Measurements from ENCODE around the gene EEFSEC.

EEFSEC gene

DNA sequence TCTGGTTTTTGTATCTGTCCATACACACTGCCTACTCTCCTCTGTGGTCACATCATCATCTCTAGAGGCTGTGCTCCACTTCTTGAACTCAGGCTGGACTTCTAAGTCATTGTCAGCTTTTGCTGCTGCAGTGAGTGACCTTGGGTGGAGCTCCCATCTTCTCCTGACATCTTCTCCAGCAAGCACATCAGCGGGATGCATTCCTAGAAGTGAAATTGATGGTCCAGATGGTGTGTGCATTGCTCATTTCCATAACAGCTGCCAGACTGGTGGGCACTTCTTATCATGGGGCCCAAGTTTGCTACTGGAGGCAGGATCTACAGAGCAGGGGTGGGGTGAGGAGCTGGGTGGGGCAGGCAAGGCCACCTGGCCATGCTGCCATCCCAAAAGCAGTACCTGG lies 203.5 kb downstream of the EEFSEC start:
- no peak for DNase-seq

- no peak for DNase-seq
Observed at GRCh38 chr3:128357538-128357937, 204.3 kb downstream of the EEFSEC start.

DNA sequence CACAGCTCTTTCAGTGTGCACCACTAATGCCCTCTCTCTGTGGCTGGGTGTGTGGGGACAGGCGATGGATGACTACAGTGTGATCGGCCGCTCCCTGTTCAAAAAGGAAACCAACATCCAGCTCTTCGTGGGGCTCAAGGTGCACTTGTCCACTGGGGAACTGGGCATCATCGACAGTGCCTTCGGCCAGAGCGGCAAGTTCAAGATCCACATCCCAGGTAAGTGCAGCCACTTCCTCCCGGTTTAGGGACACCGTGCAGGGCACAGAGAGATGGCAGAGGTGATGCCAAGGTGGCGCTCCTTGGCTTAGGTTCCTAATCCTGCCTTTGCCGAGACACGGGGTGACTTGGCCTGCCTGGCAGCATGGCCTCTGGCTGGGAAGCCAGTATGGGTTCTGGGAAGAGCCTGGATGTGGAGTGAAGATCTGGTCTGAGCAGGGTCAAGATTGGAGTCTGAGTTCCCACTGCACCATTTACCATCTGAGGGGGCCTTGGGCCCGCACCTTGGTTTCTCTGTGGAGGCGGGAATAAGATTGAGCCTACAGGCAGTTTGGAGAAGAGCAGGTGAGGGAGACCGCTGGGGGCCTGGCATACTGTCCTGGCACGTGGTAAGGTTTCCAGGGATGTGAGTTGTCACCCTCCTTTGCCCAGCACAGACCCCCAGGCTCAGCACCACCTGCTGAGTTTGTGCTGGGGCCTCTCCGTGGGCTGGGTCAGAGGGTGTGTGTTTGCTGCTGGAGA lies 205.0 kb downstream of the EEFSEC start:
- DNase-seq = no peak

DNA sequence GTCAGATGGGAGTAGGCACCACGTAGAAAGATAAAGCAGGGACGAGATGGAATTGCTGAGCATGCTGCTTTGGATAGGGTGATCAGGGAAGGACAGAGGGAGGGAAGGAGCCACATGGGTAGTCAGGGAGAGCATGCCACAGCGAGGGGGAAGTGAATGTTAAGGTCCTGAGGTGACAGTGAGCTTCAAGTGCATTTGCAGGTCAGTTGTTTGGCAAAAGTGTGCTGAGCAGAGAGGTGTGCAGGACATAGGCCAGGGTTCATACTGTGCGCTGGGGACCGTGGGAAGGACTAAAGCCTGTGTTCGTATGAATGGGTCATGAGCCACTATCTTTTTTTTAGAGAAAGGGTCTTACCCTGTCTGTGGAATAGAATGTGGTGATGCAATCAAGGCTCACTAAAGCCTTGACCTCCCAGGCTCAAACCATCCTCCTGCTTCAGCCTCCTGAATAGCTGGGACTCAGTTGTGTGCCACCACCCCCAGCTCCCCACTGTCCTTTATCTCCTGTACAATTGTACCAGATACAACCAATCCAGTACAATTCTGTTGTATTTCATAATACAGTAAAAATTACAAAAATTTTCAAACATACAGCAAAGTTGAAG lies 205.9 kb downstream of the EEFSEC start:
- no peak for DNase-seq

DNA sequence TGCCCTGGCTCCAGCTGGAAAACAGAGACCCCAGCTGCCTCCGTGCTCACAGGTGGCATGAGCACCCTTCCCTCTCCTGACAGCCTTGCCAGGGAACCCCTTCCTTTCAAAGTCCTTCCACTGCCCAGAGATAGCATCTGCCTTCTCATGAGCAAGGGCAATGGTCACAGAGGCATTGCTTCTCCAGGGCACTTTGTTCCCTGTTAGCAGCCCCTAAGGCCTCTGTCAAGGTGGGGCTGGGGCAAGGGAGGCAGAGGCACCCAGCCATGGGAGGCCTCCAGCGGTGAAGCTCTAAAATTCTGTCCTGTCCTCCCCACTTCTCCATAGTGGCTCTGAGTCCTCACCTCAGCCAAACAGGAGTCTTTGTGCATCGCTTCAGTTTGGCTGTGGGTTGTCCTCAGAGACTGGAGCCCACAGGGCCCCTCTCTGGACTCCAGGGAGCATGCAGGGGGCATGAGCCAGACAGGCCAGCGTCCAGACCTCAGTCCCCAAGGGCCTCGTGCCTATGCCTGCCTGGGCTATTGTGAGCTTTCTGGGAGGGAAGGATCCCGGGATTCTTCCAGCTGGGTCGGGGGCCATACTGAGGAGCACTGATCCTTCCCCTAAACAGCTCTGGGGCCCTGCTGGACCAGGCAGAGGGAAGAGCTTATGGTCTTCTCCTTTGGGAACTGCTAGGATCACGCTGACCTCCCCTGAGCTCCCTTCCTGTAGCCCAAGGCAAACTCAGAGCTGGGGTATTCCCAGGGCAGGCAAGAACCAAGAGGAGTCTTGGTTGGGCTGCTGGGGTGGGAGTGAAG lies 206.8 kb downstream of the EEFSEC start:
- no peak for DNase-seq

- no peak for DNase-seq
Observed at GRCh38 chr3:128360705-128361271, 207.5 kb downstream of the EEFSEC start.

- no peak for DNase-seq
Observed at GRCh38 chr3:128362026-128362965, 209.0 kb downstream of the EEFSEC start.

DNA sequence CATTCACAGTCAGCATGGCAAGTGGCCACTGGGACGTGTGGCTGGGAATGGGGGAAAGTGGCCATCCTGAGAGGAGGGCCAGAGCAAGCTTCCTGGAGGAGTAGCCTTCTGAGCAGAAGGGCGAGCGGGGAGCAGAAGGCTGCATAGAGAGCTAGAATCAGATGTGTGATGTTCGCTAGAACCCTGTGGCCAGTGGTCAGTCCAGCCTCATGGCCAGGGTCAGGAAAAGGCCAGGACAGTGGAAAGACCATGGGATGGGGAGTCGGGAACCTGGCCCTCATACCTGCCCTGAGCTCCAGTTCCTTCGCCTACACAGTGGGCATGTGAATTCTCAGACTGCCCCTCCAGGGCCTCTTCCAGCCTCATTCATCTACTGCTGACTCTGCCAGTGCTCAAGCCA lies 211.0 kb downstream of the EEFSEC start:
- no peak for DNase-seq

DNA sequence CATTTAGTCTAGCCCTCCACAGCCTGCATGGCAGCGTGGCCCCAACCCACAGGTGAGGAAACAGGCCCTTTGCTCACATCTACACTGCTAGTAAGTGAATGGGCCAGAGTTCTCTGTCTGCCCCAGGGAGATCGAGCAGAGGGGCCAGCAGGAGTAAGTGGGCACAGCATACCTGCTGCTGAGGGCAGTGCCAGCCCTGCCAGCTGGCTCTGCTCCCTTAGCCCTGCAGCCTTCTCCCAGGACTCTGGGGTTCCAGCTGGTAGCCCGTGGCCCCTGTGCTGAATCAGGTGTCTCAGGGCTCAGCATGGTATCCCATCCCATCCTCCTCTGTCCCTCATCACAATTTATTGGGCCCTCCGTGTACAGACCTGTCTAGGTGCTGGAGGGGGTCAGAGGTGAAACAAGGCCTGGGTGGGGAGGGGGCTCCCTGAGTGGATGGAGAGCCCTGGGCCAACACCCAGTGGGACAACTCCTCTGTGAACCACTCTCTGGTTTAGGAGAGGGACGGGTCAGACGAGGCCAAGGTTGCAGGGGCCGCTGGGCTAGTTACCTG lies 211.6 kb downstream of the EEFSEC start:
- DNase-seq = no peak

- DNase-seq = no peak
Observed at GRCh38 chr3:128366136-128366535, 212.9 kb downstream of the EEFSEC start.

DNA sequence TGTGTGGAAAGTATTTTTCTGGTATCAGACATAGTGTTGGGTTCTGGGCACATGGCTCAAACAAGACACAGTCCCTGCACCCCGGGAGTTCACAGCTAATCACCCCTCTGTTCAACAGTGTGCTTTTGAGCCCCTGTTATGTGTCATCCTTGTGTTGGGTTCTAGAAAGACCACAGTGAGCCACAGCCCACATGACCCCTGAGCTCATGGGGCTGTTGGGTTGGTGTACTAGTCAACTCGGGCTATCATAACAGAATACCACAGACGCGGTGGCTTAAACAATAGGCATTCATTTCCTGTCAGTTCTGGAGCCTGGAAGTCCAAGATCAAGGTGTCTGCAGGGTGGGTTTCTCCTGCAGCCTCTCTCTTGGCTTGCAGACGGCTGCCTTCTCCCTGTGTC lies 213.4 kb downstream of the EEFSEC start:
- no peak for DNase-seq

- no peak for DNase-seq
Observed at GRCh38 chr3:128367221-128367620, 213.9 kb downstream of the EEFSEC start.

DNA sequence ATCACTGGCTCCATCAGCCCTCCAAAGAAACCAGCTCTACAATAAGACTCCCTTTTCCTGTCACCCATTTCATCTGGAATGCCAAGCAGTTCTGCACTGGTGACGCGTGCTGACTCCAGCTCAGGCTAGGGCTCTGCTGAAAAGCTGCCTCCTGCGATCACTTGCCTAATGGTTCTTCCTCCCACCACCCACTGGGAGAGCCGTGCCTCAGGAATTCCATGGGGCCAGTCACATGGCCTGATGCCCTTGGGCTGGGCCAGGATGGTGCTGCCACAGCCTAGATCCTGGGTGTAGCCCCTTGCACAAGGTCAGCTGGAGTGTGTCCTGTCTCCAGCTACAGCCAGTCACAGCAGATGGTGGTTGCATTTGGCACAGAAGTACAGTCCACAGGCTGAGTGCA lies 214.5 kb downstream of the EEFSEC start:
- DNase-seq = no peak

- no peak for DNase-seq
Observed at GRCh38 chr3:128368626-128369025, 215.3 kb downstream of the EEFSEC start.

- DNase-seq = no peak
Observed at GRCh38 chr3:128369121-128369703, 215.9 kb downstream of the EEFSEC start.

GRCh38 chr3:128369881-128370642 lies 216.8 kb downstream of the EEFSEC start:
- DNase-seq = no peak

DNA sequence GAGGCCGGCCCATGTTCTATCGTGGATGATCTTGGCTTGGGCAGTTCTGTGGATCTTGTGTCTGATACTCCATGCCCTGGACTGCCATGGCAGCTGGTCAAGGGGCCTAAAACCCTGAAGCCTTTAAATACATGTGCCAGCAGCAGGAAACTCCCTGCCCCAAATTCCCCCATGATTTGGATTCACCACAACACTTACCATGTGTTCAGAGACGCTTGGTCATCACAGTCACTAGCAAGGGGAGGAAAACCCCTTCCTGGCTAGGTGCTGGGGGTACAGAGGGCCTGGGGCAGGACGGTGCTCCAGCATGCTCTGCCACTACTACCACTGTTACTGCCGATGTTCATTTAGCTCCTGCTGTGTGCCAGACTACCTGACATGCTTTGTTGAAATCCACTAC lies 219.0 kb downstream of the EEFSEC start:
- DNase-seq = no peak

DNA sequence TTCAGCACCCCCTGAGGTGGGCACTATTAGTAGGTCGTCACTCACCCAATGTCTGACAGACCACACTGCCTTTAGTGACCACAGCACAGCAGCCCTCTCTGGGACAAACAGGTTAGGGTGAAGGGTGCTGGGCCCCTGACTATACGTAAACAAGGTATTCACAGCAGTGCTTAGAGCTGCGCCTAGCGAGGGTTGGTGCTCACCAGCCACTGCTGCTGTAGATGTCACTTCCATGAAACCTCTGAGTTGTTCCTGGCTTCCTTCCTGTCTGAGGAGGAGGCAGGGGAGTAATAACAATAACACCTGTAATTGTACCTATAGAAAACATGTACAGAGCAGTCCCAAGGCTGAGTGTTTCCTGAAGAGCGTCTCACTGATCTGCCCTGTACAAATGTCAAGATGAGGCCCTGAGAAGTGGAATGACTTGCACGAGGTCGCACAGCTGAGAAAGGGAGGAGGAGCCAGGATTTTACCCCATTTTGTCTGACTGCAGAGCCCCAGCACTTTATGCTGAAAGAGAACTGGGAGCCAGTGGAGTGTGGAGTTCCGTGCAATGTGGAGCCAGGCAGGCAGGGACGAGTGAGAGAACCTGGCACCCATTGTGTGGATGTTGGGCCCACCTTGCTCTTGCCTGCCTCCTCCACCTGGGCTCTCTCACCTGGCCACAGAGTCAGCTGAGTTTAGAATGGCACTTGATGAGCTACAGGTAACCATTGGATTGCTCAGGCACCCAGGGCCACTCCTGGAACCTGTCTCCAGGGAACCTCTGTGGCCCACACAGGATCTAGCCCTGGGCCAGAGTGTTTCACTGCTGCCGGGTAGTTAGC lies 219.6 kb downstream of the EEFSEC start:
- no peak for DNase-seq

GRCh38 chr3:128374746-128375445 lies 221.6 kb downstream of the EEFSEC start:
- no peak for DNase-seq

Measured in activated CD8-positive, alpha-beta memory T cell treated with anti-CD3 and anti-CD28 coated beads for 24 hours (primary cell).